ENCODE results near the gene KRTAP5-6.
"Not testable (repeated sequence)": the region's sequence is repeated elsewhere in the genome, so short reads cannot be mapped to it uniquely, and the experiment has no call there.

DNA sequence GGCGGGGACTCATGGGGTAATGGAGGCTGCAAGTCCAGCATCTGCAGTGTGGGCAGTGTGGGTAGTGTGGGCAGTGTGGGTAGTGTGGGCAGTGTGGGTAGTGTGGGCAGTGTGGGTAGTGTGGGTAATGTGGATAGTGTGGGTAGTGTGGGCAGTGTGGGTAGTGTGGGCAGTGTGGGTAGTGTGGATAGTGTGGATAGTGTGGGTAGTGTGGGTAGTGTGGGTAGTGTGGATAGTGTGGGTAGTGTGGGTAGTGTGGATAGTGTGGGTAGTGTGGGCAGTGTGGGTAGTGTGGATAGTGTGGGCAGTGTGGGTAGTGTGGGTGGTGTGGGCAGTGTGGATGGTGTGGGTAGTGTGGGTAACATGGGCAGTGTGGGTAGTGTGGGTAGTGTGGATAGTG, 26.5 kb upstream of the KRTAP5-6 start:
- TF ChIP-seq ZNF670 (tag by site-specific recombination; IDR thresholded peaks at IDR 0.05; ENCODE audit: low read depth); ZNF830 (tag by site-specific recombination; IDR thresholded peaks at IDR 0.05; ENCODE audit: low read depth); TCF7L2 (IDR thresholded peaks at IDR 0.05; ENCODE audit: borderline replicate concordance, low read depth, low read length); ZNF530 (tag by site-specific recombination; IDR thresholded peaks at IDR 0.05; ENCODE audit: low read depth); KLF16 (tag by site-specific recombination; IDR thresholded peaks at IDR 0.05); YY1 (tag by site-specific recombination; IDR thresholded peaks at IDR 0.05); ZNF274 (IDR thresholded peaks at IDR 0.05; ENCODE audit: low read length); ZNF274 (tag by site-specific recombination; IDR thresholded peaks at IDR 0.05; ENCODE audit: borderline replicate concordance); ZNF350 (tag by site-specific recombination; IDR thresholded peaks at IDR 0.05): not testable (repeated sequence)
- TF ChIP-seq, protein P1, sequence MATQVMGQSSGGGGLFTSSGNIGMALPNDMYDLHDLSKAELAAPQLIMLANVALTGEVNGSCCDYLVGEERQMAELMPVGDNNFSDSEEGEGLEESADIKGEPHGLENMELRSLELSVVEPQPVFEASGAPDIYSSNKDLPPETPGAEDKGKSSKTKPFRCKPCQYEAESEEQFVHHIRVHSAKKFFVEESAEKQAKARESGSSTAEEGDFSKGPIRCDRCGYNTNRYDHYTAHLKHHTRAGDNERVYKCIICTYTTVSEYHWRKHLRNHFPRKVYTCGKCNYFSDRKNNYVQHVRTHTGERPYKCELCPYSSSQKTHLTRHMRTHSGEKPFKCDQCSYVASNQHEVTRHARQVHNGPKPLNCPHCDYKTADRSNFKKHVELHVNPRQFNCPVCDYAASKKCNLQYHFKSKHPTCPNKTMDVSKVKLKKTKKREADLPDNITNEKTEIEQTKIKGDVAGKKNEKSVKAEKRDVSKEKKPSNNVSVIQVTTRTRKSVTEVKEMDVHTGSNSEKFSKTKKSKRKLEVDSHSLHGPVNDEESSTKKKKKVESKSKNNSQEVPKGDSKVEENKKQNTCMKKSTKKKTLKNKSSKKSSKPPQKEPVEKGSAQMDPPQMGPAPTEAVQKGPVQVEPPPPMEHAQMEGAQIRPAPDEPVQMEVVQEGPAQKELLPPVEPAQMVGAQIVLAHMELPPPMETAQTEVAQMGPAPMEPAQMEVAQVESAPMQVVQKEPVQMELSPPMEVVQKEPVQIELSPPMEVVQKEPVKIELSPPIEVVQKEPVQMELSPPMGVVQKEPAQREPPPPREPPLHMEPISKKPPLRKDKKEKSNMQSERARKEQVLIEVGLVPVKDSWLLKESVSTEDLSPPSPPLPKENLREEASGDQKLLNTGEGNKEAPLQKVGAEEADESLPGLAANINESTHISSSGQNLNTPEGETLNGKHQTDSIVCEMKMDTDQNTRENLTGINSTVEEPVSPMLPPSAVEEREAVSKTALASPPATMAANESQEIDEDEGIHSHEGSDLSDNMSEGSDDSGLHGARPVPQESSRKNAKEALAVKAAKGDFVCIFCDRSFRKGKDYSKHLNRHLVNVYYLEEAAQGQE (tag by site-specific recombination; IDR thresholded peaks at IDR 0.05): not testable (repeated sequence)
- TF ChIP-seq, protein P2, sequence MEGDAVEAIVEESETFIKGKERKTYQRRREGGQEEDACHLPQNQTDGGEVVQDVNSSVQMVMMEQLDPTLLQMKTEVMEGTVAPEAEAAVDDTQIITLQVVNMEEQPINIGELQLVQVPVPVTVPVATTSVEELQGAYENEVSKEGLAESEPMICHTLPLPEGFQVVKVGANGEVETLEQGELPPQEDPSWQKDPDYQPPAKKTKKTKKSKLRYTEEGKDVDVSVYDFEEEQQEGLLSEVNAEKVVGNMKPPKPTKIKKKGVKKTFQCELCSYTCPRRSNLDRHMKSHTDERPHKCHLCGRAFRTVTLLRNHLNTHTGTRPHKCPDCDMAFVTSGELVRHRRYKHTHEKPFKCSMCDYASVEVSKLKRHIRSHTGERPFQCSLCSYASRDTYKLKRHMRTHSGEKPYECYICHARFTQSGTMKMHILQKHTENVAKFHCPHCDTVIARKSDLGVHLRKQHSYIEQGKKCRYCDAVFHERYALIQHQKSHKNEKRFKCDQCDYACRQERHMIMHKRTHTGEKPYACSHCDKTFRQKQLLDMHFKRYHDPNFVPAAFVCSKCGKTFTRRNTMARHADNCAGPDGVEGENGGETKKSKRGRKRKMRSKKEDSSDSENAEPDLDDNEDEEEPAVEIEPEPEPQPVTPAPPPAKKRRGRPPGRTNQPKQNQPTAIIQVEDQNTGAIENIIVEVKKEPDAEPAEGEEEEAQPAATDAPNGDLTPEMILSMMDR (tag by site-specific recombination; IDR thresholded peaks at IDR 0.05): not testable (repeated sequence)
- TF ChIP-seq, protein P3, sequence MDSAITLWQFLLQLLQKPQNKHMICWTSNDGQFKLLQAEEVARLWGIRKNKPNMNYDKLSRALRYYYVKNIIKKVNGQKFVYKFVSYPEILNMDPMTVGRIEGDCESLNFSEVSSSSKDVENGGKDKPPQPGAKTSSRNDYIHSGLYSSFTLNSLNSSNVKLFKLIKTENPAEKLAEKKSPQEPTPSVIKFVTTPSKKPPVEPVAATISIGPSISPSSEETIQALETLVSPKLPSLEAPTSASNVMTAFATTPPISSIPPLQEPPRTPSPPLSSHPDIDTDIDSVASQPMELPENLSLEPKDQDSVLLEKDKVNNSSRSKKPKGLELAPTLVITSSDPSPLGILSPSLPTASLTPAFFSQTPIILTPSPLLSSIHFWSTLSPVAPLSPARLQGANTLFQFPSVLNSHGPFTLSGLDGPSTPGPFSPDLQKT (IDR thresholded peaks at IDR 0.05; ENCODE audit: borderline replicate concordance, low read depth, low read length): not testable (repeated sequence)
- TF ChIP-seq, protein P4, sequence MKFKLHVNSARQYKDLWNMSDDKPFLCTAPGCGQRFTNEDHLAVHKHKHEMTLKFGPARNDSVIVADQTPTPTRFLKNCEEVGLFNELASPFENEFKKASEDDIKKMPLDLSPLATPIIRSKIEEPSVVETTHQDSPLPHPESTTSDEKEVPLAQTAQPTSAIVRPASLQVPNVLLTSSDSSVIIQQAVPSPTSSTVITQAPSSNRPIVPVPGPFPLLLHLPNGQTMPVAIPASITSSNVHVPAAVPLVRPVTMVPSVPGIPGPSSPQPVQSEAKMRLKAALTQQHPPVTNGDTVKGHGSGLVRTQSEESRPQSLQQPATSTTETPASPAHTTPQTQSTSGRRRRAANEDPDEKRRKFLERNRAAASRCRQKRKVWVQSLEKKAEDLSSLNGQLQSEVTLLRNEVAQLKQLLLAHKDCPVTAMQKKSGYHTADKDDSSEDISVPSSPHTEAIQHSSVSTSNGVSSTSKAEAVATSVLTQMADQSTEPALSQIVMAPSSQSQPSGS (tag by site-specific recombination; IDR thresholded peaks at IDR 0.05; ENCODE audit: low read depth): not testable (repeated sequence)
